SK-N-SH (cell line): Measurements from ENCODE around the gene NOX5. TPM values are rescaled to one million over a fixed set of nuclear protein-coding genes. Genes with fewer than 3 reads are reported as not detected.

Source experiments
- CTCF ChIA-PET: fragments of 300-600, 350-600 bp; formaldehyde crosslinking; extraction: SDS; loops from one replicate; lab custom pipeline; 2021; lab: Yijun Ruan, JAX
- POLR2A ChIA-PET: fragments of 350-600 bp; sonication (Branson Sonifier 250); formaldehyde crosslinking; extraction: SDS; loops from one replicate; lab custom pipeline; 2020; ENCODE audit warnings: antibody characterized with exemption, inconsistent platforms; lab: Yijun Ruan, JAX
- DNase-seq: peaks from one replicate; pipeline ENCODE4 v3.0.0; 2012
- H2AFZ ChIP-seq: fragments of 200-600 bp; sonication (generic); 2 replicates; pipeline ENCODE4 v1.8.1; 2016; ENCODE audit warnings: antibody characterized with exemption, mild to moderate bottlenecking, low read depth
- H3F3A ChIP-seq: fragments of 200-600 bp; sonication (generic); replicated peaks from 2 replicates; pipeline ENCODE3; 2016; ENCODE audit warnings: antibody characterized with exemption, mild to moderate bottlenecking; ENCODE audit not compliant: insufficient read depth
- H3K27ac ChIP-seq, 2 experiments: fragments of 200-500 bp in 1 of 2; fragments of 200-600 bp in 1 of 2; sonication (Bioruptor generic) in 1 of 2; sonication (generic), shearing (Covaris generic) in 1 of 2; 2 replicates each; pipeline versions ENCODE4 v1.5.1 to v1.6.1; 2014 to 2016; ENCODE audit warnings: low read depth in 2 of 2, inconsistent platforms in 1 of 2, low read length in 1 of 2, mild to moderate bottlenecking in 1 of 2, mixed read lengths in 1 of 2
- H3K27me3 ChIP-seq: fragments of 200-600 bp; sonication (generic), shearing (Covaris generic); 2 replicates; pipeline ENCODE4 v1.6.1; 2016; ENCODE audit warnings: mixed run types; ENCODE audit not compliant: insufficient read depth
- H3K36me3 ChIP-seq, 2 experiments: fragments of 200-500 bp in 1 of 2; fragments of 200-600 bp in 1 of 2; sonication (Bioruptor generic) in 1 of 2; sonication (generic) in 1 of 2; replicated peaks in 1 of 2; 2 replicates each; pipeline versions ENCODE3 to v1.5.1; 2014 to 2016; ENCODE audit warnings: low read length in 1 of 2, mild to moderate bottlenecking in 1 of 2; ENCODE audit not compliant: insufficient read depth in 2 of 2, control insufficient read depth in 1 of 2
- H3K4me1 ChIP-seq, 2 experiments: fragments of 200-500 bp in 1 of 2; fragments of 200-600 bp in 1 of 2; sonication (Bioruptor generic) in 1 of 2; sonication (generic), shearing (Covaris generic) in 1 of 2; 2 replicates each; pipeline versions ENCODE4 v1.5.1 to v1.6.1; 2014 to 2016; ENCODE audit warnings: low read depth in 1 of 2, low read length in 1 of 2, mixed run types in 1 of 2; ENCODE audit not compliant: insufficient read depth in 2 of 2, control insufficient read depth in 1 of 2
- H3K4me2 ChIP-seq: fragments of 200-600 bp; sonication (generic), shearing (Covaris generic); 2 replicates; pipeline ENCODE4 v1.6.1; 2017; ENCODE audit warnings: mixed run types
- H3K4me3 ChIP-seq, 2 experiments: fragments of 200-500 bp in 1 of 2; fragments of 200-600 bp in 1 of 2; sonication (Bioruptor generic) in 1 of 2; sonication (generic), shearing (Covaris generic) in 1 of 2; 2 replicates each; pipeline versions ENCODE4 v1.5.1 to v1.8.1; 2014 to 2016; ENCODE audit warnings: low read depth in 2 of 2, inconsistent platforms in 1 of 2, low read length in 1 of 2, mild to moderate bottlenecking in 1 of 2, mixed read lengths in 1 of 2, moderate library complexity in 1 of 2
- H3K79me2 ChIP-seq: fragments of 200-600 bp; sonication (generic); 2 replicates; pipeline ENCODE4 v1.8.1; 2017; ENCODE audit warnings: mild to moderate bottlenecking; ENCODE audit not compliant: insufficient read depth
- H3K9ac ChIP-seq: fragments of 200-600 bp; sonication (generic); 2 replicates; pipeline ENCODE4 v1.6.1; 2017; ENCODE audit warnings: mixed run types
- H3K9me2 ChIP-seq: fragments of 200-600 bp; sonication (generic); 2 replicates; pipeline ENCODE4 v1.6.1; 2017; ENCODE audit warnings: mixed run types
- H3K9me3 ChIP-seq: fragments of 200-600 bp; sonication (generic); 2 replicates; pipeline ENCODE4 v1.6.1; 2017; ENCODE audit warnings: mixed run types, mild to moderate bottlenecking, moderate library complexity
- H4K20me1 ChIP-seq: fragments of 200-600 bp; sonication (generic); 2 replicates; pipeline ENCODE4 v1.6.1; 2017; ENCODE audit warnings: mild to moderate bottlenecking, mixed run types; ENCODE audit not compliant: insufficient read depth
- CHD2 ChIP-seq: fragments of 150-350 bp; IDR thresholded peaks from 2 replicates; pipeline ENCODE4 v1.6.1; 2018; ENCODE audit warnings: low read length; ENCODE audit not compliant: partially characterized antibody
- ELF1 ChIP-seq: IDR thresholded peaks from 2 replicates; pipeline ENCODE4 v1.4.0; 2012
- EZH2phosphoT487 ChIP-seq: fragments of 200-600 bp; sonication (generic); IDR thresholded peaks from 2 replicates; pipeline ENCODE4 v1.6.1; 2017; ENCODE audit warnings: low read depth, mixed run types, mild to moderate bottlenecking, antibody characterized with exemption, moderate library complexity, borderline replicate concordance
- FOSL2 ChIP-seq: IDR thresholded peaks from 2 replicates; pipeline ENCODE4 v1.4.0; 2012; ENCODE audit warnings: low read depth, mild to moderate bottlenecking, moderate library complexity, borderline replicate concordance
- GATA2 ChIP-seq: sonication (generic); formaldehyde crosslinking; IDR thresholded peaks from 2 replicates; pipeline ENCODE4 v1.5.0; 2020; ENCODE audit warnings: mild to moderate bottlenecking, missing genetic modification reagents
- JUND ChIP-seq: IDR thresholded peaks from 2 replicates; pipeline ENCODE4 v1.4.0; 2012
- MAX ChIP-seq: IDR thresholded peaks from 2 replicates; pipeline ENCODE4 v1.4.0; 2012; ENCODE audit warnings: low read depth
- RAD21 ChIP-seq: IDR thresholded peaks from 2 replicates; pipeline ENCODE4 v1.6.1; 2012; ENCODE audit warnings: mild to moderate bottlenecking, low read length
- RCOR1 ChIP-seq: fragments of 150-350 bp; IDR thresholded peaks from 2 replicates; pipeline ENCODE4 v1.6.1; 2017; ENCODE audit warnings: antibody characterized with exemption, low read length
- TAF1 ChIP-seq: IDR thresholded peaks from 2 replicates; pipeline ENCODE4 v1.6.1; 2012; ENCODE audit warnings: low read depth, mild to moderate bottlenecking, low read length, moderate library complexity, borderline replicate concordance
- TEAD4 ChIP-seq: IDR thresholded peaks from 2 replicates; pipeline ENCODE4 v1.4.0; 2012; ENCODE audit warnings: mild to moderate bottlenecking, borderline replicate concordance; ENCODE audit not compliant: insufficient read depth
- WGBS: methylation state at CpG from one replicate; pipeline ENCODE4 v1.1.6; 2017; ENCODE audit warnings: low lambda C conversion rate; 5-methylcytosine and 5-hydroxymethylcytosine counted together
- polyA plus RNA-seq, 3 experiments: library from polyadenylated mRNA; depleted of rRNA; stranded (reverse); fragments of >200 nt; gene quantifications; 2 replicates each; pipeline ENCODE4 v1.2.3, GENCODE V29; 2012

Gene NOX5
- polyA plus RNA-seq, 1 of the 3 experiments (the other 2 are of a cell fraction), result 0.05 TPM

DNA sequence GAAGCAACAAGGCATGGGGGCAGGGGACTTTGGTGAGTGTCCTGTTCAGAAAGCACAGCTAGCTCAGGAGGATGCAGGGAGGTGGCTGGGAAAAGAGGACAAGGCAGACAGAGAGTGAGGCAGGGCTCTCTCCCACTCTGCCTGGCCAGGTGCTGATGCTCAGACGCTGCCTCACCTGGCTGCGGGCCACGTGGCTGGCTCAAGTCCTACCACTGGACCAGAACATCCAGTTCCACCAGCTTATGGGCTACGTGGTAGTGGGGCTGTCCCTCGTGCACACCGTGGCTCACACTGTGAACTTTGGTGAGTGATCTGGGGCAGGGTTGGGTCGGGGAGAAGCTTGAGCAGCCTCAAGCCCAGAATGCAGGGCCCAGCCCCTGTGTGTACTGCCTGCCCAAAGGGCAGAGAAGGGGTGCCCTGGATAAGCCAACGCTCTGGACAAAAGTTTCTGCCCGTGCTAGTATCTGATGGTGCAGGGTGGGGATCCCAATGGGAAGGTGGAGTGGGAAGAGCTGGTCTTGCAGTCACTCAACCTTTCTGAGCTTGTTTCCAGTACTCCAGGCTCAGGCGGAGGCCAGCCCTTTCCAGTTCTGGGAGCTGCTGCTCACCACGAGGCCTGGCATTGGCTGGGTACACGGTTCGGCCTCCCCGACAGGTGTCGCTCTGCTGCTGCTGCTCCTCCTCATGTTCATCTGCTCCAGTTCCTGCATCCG is 20.9 kb downstream of the NOX5 start (continued):
- no peak for TF ChIP-seq RAD21
- TF ChIP-seq MAX, result no peak
- no peak for TF ChIP-seq EZH2phosphoT487
- no peak for TF ChIP-seq TEAD4

DNA sequence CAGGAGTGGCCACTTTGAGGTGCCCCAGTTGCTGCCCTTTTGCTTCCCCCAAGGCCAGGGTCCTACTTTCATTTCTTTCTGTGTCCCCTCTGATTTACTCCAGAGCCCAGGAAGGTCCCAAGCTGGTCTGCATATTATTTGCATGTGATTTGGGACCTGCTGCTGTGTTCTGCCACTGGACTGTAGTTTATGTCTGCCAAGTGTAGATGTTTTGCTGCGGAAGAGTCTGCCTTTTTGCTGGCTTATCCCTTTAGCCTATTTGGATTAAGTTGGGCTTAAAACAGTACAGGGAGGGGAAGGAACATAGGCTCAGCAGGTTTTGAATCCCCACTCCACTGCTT is 21.4 kb downstream of the NOX5 start:
- no peak overlapping the region for H3K4me2 ChIP-seq
- no peaks in the 10 kb centered on the region for H3K79me2 ChIP-seq
- H3K9ac ChIP-seq, result no peak overlapping the region
- no peak overlapping the region for H3K27ac ChIP-seq
- no peak for DNase-seq
- ChIA-PET CTCF (no interaction called here), POLR2A (no interaction called here)
- no peak overlapping the region for H2AFZ ChIP-seq
- H4K20me1 ChIP-seq, result no peaks in the 10 kb centered on the region
- H3K9me2 ChIP-seq, result no peaks in the 10 kb centered on the region
- H3K4me1 ChIP-seq, result no peaks in the 10 kb centered on the region; a peak in 1 of 4 replicates
- WGBS, result 100% methylated on average over 1 of the region's 1 CpG
- H3K36me3 ChIP-seq, result no peaks in the 10 kb centered on the region
- H3K9me3 ChIP-seq, result no peaks in the 10 kb centered on the region
- H3F3A ChIP-seq, result peaks cover 6% of the 10 kb centered on the region
- no peak overlapping the region for H3K4me3 ChIP-seq
- H3K27me3 ChIP-seq, result no peaks in the 10 kb centered on the region
- TF ChIP-seq FOSL2 (no peak), MAX (no peak), RCOR1 (no peak), TAF1 (no peak), GATA2 (CRISPR knock-in tag) (no peak), JUND (no peak), ELF1 (no peak), TEAD4 (no peak), CHD2 (no peak)

DNA sequence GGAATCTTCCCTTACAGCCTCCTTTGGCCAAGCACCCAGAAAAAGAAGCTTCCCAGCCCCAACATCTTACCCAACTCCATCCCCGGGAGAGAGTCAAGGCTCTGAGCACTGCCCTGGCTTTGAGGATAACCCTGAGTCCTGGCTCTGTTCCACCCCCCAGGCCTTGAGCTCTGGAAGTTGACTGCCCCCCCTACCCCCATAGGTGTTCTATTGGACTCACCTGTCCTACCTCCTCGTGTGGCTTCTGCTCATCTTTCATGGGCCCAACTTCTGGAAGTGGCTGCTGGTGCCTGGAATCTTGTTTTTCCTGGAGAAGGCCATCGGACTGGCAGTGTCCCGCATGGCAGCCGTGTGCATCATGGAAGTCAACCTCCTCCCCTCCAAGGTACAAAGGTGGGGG is 22.3 kb downstream of the NOX5 start:
- H3K4me1 ChIP-seq, result no peaks in the 10 kb centered on the region; a peak in 1 of 4 replicates
- CTCF ChIA-PET, result interaction anchor here (0.9 to 1.8 kb wide), 3 partner anchors 23 to 363 kb away, joined by 3 to 9 read pairs (median 4); no protein-coding TSS in a partner anchor

More for the DNA sequence above, 22.3 kb downstream of the NOX5 start:
- no peak overlapping the region for H3K9ac ChIP-seq
- no peaks in the 10 kb centered on the region for H3K27me3 ChIP-seq
- no peak overlapping the region for H3K27ac ChIP-seq
- H3K36me3 ChIP-seq, result no peaks in the 10 kb centered on the region
- no peak overlapping the region for H3K4me2 ChIP-seq
- peaks cover 6% of the 10 kb centered on the region for H3F3A ChIP-seq
- POLR2A ChIA-PET, result no interaction called here
- no peaks in the 10 kb centered on the region for H3K79me2 ChIP-seq
- H3K4me3 ChIP-seq, result no peak overlapping the region
- H3K9me3 ChIP-seq, result no peaks in the 10 kb centered on the region
- WGBS, result 83% methylated on average over 5 of the region's 5 CpGs
- no peak for TF ChIP-seq JUND
- no peak for TF ChIP-seq GATA2 (CRISPR knock-in tag)
- TF ChIP-seq, all 33 proteins: peak for 0
- no peak for DNase-seq
- no peaks in the 10 kb centered on the region for H4K20me1 ChIP-seq
- H3K9me2 ChIP-seq, result no peaks in the 10 kb centered on the region
- H2AFZ ChIP-seq, result no peak overlapping the region
